GM12892 (cell line): Measurements from ENCODE around the gene MYEOV.

Source experiments
- DNase-seq: peaks from one replicate; pipeline ENCODE4 v3.0.0; 2011; ENCODE audit not compliant: insufficient read length
- FAIRE-seq: peaks from 2 replicates; lab custom pipeline; 2011; peaks lifted over from hg19 to GRCh38; lab: Jason Lieb, UNC
- POLR2A ChIP-seq: IDR thresholded peaks from 2 replicates; pipeline ENCODE4 v1.6.1; 2011; ENCODE audit warnings: low read depth, low read length, control low read depth
- POLR2AphosphoS5 ChIP-seq: IDR thresholded peaks from 2 replicates; pipeline ENCODE4 v1.6.1; 2011; ENCODE audit warnings: low read depth, low read length, control low read depth
- TAF1 ChIP-seq: IDR thresholded peaks from 2 replicates; pipeline ENCODE4 v1.6.1; 2011; ENCODE audit warnings: low read depth, mild to moderate bottlenecking, control low read depth, low read length, borderline replicate concordance

The MYEOV gene

DNA sequence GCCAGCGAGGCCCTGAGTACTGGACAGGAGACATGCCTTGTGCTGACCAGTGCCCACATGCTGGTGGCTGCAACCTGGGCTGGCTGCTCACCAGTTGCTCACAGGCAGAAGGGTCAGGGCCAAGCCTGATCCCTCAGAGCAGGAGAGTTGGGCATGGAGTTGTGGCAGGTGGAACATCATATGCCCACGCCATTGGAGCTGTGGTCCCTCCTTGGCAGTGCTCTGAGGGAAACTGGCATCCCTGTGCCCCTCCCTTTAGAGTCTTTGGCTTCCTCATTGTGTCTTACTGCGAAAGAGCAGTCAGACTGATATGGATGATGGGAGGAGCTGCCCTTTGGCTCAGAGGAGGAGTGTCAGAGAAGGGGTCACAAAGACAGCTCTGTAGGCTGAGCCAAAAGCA lies 3.1 kb upstream of the MYEOV start:
- FAIRE-seq (no peak), DNase-seq (no peak)
- TF ChIP-seq POLR2AphosphoS5: no peak
- no peak for TF ChIP-seq TAF1
- no peak for TF ChIP-seq POLR2A

DNA sequence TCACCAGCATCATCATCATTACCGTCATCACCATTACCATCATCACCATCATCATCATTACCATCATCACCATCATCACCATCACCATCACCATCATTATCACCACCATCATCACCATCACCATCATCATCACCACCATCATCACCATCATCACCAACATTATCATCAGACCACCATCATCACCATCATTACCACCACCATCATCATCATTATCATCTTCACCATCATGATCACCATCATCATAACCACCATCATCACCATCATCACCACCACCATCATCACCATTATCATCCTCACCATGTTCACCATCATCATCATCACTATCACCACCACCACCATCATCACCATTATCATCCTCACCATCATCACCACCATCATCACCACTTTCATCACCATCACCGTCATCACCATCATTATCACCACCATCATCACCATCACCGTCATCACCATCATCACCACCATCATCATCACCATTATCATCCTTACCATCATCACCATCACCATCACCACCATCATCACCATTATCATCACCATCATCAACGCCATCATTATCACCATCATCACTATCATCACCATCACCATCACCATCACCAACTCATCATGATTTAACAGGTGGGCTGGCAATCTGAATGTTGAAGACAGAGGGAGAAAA lies 2.4 kb upstream of the MYEOV start:
- no peak for DNase-seq
- TF ChIP-seq POLR2A (no peak), TAF1 (no peak), POLR2AphosphoS5 (no peak)
- no peak for FAIRE-seq

DNA sequence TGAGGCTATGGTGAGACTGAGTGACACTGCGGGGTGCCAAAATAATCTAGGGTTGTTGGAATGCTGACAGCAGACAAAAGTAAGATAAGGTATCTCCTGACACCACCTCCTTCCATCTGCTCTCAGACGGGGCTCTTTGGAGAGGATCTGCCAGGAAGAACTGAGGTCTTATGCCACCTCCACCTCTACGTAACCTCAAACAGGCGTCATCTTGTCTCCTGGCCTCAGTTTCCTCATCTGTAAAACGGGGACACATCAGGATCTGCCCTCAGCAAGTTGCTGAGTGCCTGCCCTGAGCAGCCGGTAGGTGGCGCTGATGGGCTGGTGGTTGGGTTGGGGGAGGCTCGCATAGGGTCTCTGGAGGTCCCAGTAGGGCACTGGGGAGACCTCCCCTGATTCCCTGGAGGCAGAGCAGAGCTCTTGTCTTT lies 1.7 kb upstream of the MYEOV start:
- no peak for TF ChIP-seq POLR2AphosphoS5
- no peak for TF ChIP-seq TAF1
- TF ChIP-seq POLR2A: no peak
- DNase-seq: no peak
- FAIRE-seq: peak; percentile 14

DNA sequence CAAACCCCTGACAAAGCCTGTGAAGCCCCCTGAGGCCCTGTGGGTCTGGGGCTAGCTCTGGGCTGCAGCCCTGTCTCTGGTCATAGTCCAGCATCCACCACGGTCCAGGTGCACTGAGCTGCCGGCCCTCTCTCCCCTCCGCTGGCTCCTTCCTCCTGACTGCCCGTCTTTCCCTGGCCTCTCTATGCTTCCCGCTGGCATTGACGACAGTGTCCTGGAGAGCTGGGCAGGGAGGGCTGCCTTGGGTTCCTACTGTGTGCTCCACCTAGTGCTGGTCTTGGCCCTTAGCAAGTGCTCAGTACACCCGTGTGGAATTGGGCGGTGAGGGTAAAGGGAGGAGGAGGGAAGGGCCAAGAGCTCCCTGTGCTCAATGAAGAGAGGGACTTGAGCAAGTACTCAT lies 868 bp upstream of the MYEOV start:
- no peak for FAIRE-seq
- no peak for TF ChIP-seq TAF1
- TF ChIP-seq POLR2AphosphoS5: no peak
- no peak for TF ChIP-seq POLR2A

GRCh38 chr11:69294571-69295078 lies 670 bp downstream of the MYEOV start:
- FAIRE-seq (no peak), DNase-seq (no peak)
- TF ChIP-seq TAF1: no peak
- TF ChIP-seq POLR2A: no peak
- TF ChIP-seq POLR2AphosphoS5: no peak

More for the DNA sequence above, 868 bp upstream of the MYEOV start:
- DNase-seq: no peak

DNA sequence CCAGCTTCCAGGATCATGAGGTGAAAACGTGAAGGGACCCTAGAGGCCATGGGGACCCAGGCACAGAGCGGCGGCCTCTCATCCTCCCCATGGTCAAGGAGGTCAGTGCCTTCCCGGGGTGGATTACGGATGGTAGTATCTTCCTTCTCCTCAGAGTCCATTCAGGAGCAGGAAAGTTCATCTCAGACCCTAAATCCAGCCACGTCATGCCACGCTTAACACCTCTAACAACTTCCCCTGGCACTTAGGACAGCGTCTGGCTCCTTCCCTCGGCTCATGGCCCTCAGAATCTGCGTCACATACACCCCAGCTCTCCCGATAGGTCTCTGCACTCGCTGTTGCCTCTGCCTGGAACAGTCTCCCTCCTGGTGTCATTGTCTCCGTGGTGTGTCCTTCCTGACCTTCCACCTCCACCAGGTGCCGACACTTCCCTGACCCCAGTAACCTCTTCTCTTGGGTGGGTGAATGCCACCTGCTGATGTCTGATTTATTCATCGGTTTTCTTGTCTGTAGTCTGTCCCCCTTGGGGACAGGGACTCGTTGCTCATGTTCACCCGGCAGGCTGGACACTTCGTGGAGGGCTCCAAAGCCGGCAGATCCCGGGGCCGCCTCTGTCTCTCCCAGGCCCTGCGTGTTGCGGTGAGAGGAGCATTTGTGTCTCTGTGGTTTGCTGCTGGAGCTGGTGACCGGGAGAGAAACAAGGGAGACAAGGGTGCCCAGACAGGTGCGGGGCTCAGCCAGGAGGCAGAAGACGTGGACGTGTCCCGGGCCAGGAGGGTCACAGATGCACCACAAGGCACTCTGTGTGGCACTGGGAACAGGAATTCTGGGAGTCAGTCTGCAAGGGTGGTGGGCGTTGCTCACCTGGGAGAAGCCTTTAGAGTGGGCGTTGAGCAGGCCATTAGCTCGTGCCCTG lies 1.4 kb downstream of the MYEOV start:
- DNase-seq (no peak), FAIRE-seq (no peak)
- TF ChIP-seq POLR2AphosphoS5 (no peak), POLR2A (no peak), TAF1 (no peak)

DNA sequence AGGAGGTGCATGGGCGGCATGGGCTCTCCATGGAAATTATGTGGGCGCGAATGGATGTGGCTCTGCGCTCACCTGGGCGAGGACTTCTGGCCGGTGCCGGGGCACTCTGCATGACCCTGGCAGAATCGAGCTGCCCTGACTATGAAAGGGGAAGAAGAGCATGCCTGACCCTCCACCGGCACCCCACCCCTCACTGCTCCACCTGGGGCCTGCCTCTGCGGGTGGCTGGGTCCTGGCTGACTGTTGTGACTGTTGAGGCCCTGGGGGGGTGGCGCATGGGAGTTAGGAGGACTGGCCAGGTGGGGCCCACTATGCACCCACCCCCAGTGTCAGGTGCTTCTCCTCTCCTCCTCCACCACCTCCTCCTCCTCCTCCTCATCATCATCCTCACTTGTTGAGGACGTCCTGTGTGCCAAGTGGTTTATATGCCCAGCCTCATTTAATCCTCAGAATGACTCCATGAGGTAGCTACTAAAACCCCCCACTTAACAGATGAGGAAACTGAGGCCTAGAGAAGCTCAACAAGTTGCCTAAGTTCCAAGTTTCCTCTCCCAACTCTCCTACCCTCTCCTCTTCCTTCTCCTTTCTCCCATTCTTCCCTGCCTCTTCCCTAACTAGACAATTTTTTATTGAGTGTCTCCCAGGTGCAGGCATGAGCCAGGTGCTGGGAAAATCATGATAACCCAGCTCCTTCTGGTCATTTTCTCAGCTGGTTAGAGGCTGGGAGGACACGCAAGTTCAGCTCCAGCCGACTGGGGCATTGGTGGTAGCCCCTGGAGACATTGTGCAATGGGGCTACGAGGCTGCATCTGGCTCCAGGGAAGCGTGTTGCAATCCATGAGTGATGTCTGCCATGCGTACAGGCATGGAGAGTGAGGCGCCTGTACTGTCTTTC lies 2.3 kb downstream of the MYEOV start:
- TF ChIP-seq TAF1: no peak
- no peak for TF ChIP-seq POLR2AphosphoS5
- TF ChIP-seq POLR2A: no peak
- FAIRE-seq (no peak), DNase-seq (no peak)

- DNase-seq (peak; percentile 78), FAIRE-seq (peak; percentile 89)
- TF ChIP-seq POLR2A (peak; percentile 16; the same call in 1 of the 2 replicates), TAF1 (no peak)
Measured at GRCh38 chr11:69296890-69297786, 3.2 kb downstream of the MYEOV start.

GRCh38 chr11:69297787-69298266 lies 3.9 kb downstream of the MYEOV start:
- TF ChIP-seq POLR2AphosphoS5 (no peak), TAF1 (no peak), POLR2A (no peak)
- FAIRE-seq: peak; percentile 27
- DNase-seq: no peak

DNA sequence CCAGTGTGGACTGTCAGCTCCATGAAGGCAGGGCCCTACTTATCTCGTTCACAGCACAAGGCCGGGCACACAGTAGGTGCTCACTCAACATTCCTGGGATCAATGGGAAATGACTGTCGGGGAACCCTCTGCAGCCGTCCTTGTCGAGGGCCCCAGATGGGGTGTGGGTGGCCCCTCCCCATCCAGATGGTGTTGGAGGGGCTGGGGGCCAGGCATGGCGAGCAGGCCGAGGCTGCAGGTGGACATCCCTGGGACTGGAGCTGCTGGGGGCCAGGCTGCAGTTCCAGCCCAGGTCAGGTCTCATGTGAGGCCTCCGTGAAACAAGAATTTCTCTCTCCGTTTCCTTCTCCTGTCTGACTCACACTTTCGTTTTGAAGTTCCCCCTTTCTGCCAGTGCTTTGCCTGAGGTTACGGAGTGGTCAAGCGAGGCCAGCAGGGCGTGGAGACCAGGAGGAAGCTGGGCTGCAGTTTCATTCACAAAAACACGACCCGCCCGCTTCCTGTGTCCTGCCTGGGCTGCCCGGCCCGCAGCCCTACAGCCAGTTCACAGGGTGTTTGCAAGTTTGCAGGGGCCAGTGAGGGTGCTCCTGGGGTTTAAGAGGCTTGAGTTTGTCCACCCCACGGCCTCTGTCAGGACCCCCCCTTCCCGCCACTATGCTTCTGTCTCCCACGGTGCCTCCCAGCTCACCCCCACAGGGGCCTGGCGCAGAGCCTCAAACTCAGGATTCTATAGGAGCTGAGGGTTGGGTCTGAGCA lies 4.5 kb downstream of the MYEOV start:
- FAIRE-seq (peak; percentile 94), DNase-seq (peak; percentile 80)
- TF ChIP-seq POLR2A (no peak), TAF1 (0 out of 2 replicates have a peak, but pooled peaks have one; percentile 21)
